Brain microvascular endothelial cell (primary cell): ENCODE measurements around the gene OR6M1.

ENCODE experiments used
- DNase-seq: peaks from one replicate; pipeline ENCODE4 v3.0.0-alpha.2; 2020
- H3K27ac ChIP-seq: fragments of 250-450 bp; sonication (Bioruptor Pico); 2 replicates; pipeline ENCODE4 v1.5.1; 2020; ENCODE audit warnings: mild to moderate bottlenecking, moderate library complexity
- H3K27me3 ChIP-seq: fragments of 250-450 bp; sonication (Bioruptor Pico); replicated peaks from 2 replicates; pipeline ENCODE4 v1.5.1; 2020; ENCODE audit warnings: mild to moderate bottlenecking
- H3K36me3 ChIP-seq: fragments of 250-450 bp; sonication (Bioruptor Pico); replicated peaks from 2 replicates; pipeline ENCODE4 v1.5.1; 2020; ENCODE audit warnings: mild to moderate bottlenecking
- H3K4me3 ChIP-seq: 2 replicates; pipeline ENCODE4 v1.5.1; 2011; ENCODE audit warnings: low read depth, mild to moderate bottlenecking, control low read depth, low read length, moderate library complexity
- CTCF ChIP-seq: IDR thresholded peaks from 2 replicates; pipeline ENCODE4 v1.5.1; 2011; ENCODE audit warnings: low read depth, mild to moderate bottlenecking, moderate library complexity, low read length, control low read depth, inconsistent platforms; ENCODE audit errors: missing control alignments
- in situ Hi-C: cut with HindIII; loops from 2 replicates; pipeline ENCODE4 v1.10.0; 2017; ENCODE audit warnings: low sequenced_read_pairs, low pct_ligation_motif_present

Gene OR6M1

GRCh38 chr11:123762422-123762821 lies 43.7 kb downstream of the OR6M1 start:
- Histone ChIP-seq H3K27me3 (no peaks in the 10 kb centered on the region), H3K4me3 (no peak overlapping the region), H3K36me3 (no peaks in the 10 kb centered on the region), H3K27ac (no peak overlapping the region)
- no peak for DNase-seq
- in situ Hi-C loops = no loop called here
- no peak for TF ChIP-seq CTCF

- H3K27ac ChIP-seq = no peak overlapping the region
- TF ChIP-seq CTCF = no peak
- no peaks in the 10 kb centered on the region for H3K36me3 ChIP-seq
- no peak for DNase-seq
- H3K4me3 ChIP-seq = no peak overlapping the region
- no peaks in the 10 kb centered on the region for H3K27me3 ChIP-seq
- in situ Hi-C loops = no loop called here
Observed at GRCh38 chr11:123760894-123761293, 45.3 kb downstream of the OR6M1 start.

- in situ Hi-C loops = no loop called here
- H3K27ac ChIP-seq = no peak overlapping the region
- no peaks in the 10 kb centered on the region for H3K27me3 ChIP-seq
- no peak for DNase-seq
- no peak overlapping the region for H3K4me3 ChIP-seq
- H3K36me3 ChIP-seq = no peaks in the 10 kb centered on the region
- no peak for TF ChIP-seq CTCF
Observed at GRCh38 chr11:123757976-123758375, 48.2 kb downstream of the OR6M1 start.

- Histone ChIP-seq H3K27ac (no peak overlapping the region), H3K27me3 (no peaks in the 10 kb centered on the region), H3K36me3 (no peaks in the 10 kb centered on the region), H3K4me3 (no peak overlapping the region)
- in situ Hi-C loops = no loop called here
- TF ChIP-seq CTCF = no peak
- no peak for DNase-seq
Observed at GRCh38 chr11:123755813-123756212, 50.3 kb downstream of the OR6M1 start.
